ENCODE results near the gene FMN2.

DNA sequence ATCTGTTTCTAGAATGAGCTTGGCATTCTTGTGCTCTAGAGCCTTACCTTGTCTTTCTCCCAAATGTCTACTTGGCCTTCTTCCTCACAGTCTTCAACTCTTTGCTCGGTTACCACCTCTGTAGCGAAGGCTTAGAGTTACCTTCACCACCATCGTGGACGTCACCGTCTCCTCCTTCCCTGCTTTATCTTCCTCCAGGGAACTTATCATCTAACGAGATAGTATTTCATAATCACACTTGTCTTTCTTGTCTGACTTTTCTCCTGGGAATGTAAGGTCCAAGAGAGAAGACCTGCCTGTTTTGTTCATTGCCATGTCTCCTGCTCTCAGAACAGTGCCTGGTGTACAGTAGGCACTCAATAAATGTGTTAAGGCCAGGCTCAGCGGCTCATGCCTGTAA lies 404.7 kb downstream of the FMN2 start:
- TF ChIP-seq, protein P1, sequence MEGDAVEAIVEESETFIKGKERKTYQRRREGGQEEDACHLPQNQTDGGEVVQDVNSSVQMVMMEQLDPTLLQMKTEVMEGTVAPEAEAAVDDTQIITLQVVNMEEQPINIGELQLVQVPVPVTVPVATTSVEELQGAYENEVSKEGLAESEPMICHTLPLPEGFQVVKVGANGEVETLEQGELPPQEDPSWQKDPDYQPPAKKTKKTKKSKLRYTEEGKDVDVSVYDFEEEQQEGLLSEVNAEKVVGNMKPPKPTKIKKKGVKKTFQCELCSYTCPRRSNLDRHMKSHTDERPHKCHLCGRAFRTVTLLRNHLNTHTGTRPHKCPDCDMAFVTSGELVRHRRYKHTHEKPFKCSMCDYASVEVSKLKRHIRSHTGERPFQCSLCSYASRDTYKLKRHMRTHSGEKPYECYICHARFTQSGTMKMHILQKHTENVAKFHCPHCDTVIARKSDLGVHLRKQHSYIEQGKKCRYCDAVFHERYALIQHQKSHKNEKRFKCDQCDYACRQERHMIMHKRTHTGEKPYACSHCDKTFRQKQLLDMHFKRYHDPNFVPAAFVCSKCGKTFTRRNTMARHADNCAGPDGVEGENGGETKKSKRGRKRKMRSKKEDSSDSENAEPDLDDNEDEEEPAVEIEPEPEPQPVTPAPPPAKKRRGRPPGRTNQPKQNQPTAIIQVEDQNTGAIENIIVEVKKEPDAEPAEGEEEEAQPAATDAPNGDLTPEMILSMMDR (conservative IDR thresholded peaks at IDR 0.05 in 1 of 2, IDR thresholded peaks at IDR 0.05 in 1 of 2; ENCODE audit: low read depth in 1 of 2, low read length in 2 of 2): no peak
- TF ChIP-seq EZH2 (IDR thresholded peaks at IDR 0.05; ENCODE audit: low read length, missing control alignments): no peak
